Fibroblast of mammary gland (primary cell): ENCODE results near the gene LGALS1.
A peak's percentile ranks its signal among the peaks of the same experiment; 100 is the strongest.

ENCODE experiments used
- DNase-seq: peaks from one replicate; pipeline ENCODE4 v3.0.0-alpha.2; 2010; ENCODE audit warnings: low read depth
- H3K4me3 ChIP-seq: 2 replicates; pipeline ENCODE4 v1.5.1; 2011; ENCODE audit warnings: low read depth, mild to moderate bottlenecking, low read length, moderate library complexity; ENCODE audit not compliant: control insufficient read depth
- TF ChIP-seq, protein P1 (sequence below): conservative IDR thresholded peaks from 2 replicates; pipeline ENCODE4 v1.5.1; 2011; ENCODE audit warnings: low read depth, low read length, inconsistent platforms; ENCODE audit not compliant: control insufficient read depth, insufficient read depth

LGALS1 gene

GRCh38 chr22:37634417-37634924 is 41.0 kb upstream of the LGALS1 start:
- DNase-seq: no peak
- TF ChIP-seq, protein P1, sequence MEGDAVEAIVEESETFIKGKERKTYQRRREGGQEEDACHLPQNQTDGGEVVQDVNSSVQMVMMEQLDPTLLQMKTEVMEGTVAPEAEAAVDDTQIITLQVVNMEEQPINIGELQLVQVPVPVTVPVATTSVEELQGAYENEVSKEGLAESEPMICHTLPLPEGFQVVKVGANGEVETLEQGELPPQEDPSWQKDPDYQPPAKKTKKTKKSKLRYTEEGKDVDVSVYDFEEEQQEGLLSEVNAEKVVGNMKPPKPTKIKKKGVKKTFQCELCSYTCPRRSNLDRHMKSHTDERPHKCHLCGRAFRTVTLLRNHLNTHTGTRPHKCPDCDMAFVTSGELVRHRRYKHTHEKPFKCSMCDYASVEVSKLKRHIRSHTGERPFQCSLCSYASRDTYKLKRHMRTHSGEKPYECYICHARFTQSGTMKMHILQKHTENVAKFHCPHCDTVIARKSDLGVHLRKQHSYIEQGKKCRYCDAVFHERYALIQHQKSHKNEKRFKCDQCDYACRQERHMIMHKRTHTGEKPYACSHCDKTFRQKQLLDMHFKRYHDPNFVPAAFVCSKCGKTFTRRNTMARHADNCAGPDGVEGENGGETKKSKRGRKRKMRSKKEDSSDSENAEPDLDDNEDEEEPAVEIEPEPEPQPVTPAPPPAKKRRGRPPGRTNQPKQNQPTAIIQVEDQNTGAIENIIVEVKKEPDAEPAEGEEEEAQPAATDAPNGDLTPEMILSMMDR: peak; percentile 18
- H3K4me3 ChIP-seq: no peak overlapping the region

- TF ChIP-seq, protein P1: no peak
- no peak for DNase-seq
- H3K4me3 ChIP-seq: no peak overlapping the region
Measured at GRCh38 chr22:37635157-37635556, 40.3 kb upstream of the LGALS1 start.

DNA sequence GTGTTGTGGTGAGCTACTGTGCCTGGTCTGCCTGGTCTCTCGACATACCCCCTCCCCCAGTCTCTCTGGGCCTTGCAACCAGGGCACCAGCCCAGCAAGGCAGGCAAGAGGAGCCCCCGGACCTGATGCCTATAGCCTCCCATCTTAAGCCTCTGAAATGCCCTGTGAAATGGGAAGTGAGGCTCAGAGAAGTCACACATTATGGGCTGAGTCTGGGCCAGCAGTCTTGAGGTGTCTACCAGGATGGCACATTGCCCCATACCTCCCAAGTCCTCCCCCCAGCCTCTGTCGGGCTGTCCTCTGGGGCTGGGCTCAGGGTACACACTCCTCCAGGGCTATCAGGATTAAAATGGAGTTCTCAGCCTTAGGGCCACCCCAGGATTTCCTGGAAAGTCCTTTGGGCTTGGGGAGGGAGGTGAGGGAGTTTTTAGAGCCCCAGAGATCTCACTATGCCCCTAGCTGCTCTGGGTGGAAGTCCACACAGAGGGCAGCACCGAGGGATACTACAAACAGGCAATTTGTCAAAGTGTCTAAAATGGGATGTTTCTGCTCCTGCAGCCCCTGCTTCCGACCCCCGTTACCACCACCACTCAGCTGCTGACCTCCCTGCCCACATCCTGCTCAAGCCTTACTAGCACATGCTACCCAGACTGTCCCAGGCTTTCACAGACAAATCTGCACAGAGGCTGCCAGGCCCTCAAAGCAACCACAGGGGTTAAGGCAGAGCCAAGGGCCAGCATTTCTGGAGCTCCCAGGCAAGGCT is 39.1 kb upstream of the LGALS1 start:
- peak; percentile 92 for DNase-seq
- TF ChIP-seq, protein P1: peak; percentile 53
- no peak overlapping the region for H3K4me3 ChIP-seq

DNA sequence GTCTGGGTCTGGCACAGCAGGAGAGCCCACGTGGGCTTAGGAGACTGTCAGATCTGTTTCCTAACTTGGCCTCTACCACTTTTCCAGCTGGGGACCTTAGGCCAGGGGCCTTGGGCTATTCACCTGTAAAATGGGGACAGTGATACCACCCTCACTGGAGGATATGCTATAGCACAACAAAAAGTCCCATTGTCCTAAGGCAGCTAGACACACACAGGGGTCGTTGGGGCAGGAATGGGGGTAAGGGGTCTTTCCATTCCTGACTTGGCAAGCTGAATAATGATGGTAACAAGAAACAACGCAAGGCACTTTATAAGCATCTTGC is 38.5 kb upstream of the LGALS1 start:
- TF ChIP-seq, protein P1: no peak
- no peak overlapping the region for H3K4me3 ChIP-seq

GRCh38 chr22:37638391-37639069 is 36.9 kb upstream of the LGALS1 start:
- no peak for DNase-seq
- peak overlapping the region; percentile 58 for H3K4me3 ChIP-seq
- TF ChIP-seq, protein P1: no peak

More for the DNA sequence above, 38.5 kb upstream of the LGALS1 start:
- DNase-seq: no peak

DNA sequence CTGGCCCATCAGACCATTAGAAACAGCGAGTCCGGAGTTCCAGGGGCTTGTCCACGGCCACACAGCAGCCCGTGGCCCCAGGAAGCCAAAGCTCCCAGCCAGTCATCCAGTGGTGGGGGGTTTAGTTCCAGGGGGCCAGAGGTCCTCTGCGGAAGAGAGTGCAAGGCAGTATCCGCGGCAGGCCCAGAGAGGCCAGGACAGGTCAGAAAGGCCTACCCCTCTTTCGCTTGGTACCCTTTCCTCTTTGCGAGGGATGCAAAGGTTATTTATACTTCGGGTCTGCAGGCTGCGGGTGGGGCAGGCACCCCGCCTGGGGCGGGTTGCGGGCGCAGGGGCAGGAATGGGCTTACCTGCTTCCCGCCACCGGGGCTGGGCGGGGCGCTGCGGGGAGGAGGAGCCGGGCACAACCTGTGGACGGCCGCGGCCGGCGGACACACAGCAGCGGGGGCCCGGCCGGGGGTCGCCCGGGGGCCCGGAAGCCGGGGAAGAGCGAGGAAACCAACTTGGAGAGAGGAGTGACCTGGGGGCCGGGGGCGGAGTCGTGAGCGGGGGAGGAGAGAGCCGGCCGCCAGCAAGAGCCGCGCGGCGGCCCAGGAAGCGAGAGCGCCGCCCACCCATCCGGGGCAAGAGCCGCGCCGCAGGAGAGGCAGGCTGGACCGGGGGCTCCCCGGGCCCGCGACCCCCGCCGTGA is 36.2 kb upstream of the LGALS1 start, which contains the start of gene SH3BP1:
Gene SH3BP1, plus strand, starts transcription at position 600 of the 691 bp plus-strand sequence. CDS start 119 bp downstream, outside the sequence.
- TF ChIP-seq, protein P1: no peak
- peak within 1 kb of the TSS; percentile 58 for H3K4me3 ChIP-seq
- DNase-seq: no peak
